CD4-positive, alpha-beta T cell (primary cell): Measurements from ENCODE around the gene AFAP1. TPM values are rescaled to one million over a fixed set of nuclear protein-coding genes. Genes with fewer than 3 reads are reported as not detected.

Experiments used
- ATAC-seq: fragments of 200-7000 bp; cut with Tn5 transposase; one replicate; pipeline ENCODE4 v1.10.0; 2022; ENCODE audit warnings: mild to moderate bottlenecking; ENCODE audit not compliant: poor library complexity
- CTCF ChIA-PET: fragments of 350-600 bp; sonication (Branson Sonifier 250); formaldehyde crosslinking; loops from one replicate; lab custom pipeline; 2021; ENCODE audit warnings: antibody characterized with exemption, inconsistent platforms; lab: Charles Lee
- POLR2A ChIA-PET: fragments of 350-600 bp; sonication (Branson Sonifier 250); formaldehyde crosslinking; loops from one replicate; lab custom pipeline; 2021; ENCODE audit warnings: antibody characterized with exemption, inconsistent platforms; lab: Charles Lee
- DNase-seq, 14 experiments: peaks; one replicate each; pipeline ENCODE4 v3.0.0-alpha.2; 2013 to 2020; ENCODE audit warnings: mixed read lengths in 2 of 14
- H3K27ac ChIP-seq, 2 donors: one replicate each; pipeline versions ENCODE4 v1.5.1 to v1.7.0; 2013; ENCODE audit warnings: low read length in 2 of 2, low read depth in 1 of 2, mild to moderate bottlenecking in 1 of 2
- H3K27me3 ChIP-seq, 2 experiments: 1 replicate in 1 of 2; 2 replicates in 1 of 2; pipeline versions ENCODE4 v1.6.1 to v1.7.0; 2013; ENCODE audit warnings: low read length in 2 of 2, control low read depth in 1 of 2, mild to moderate bottlenecking in 1 of 2, moderate library complexity in 1 of 2; ENCODE audit not compliant: insufficient read depth in 2 of 2, control insufficient read depth in 1 of 2
- H3K36me3 ChIP-seq: one replicate; pipeline ENCODE4 v1.6.1; 2013; ENCODE audit warnings: low read length, control low read depth; ENCODE audit not compliant: insufficient read depth
- H3K4me1 ChIP-seq: one replicate; pipeline ENCODE4 v1.6.1; 2013; ENCODE audit warnings: low read length, control low read depth; ENCODE audit not compliant: insufficient read depth
- H3K4me3 ChIP-seq: one replicate; pipeline ENCODE4 v1.5.1; 2013; ENCODE audit warnings: mild to moderate bottlenecking, low read length, moderate library complexity
- H3K9me3 ChIP-seq, 2 experiments: 1 replicate in 1 of 2; 2 replicates in 1 of 2; pipeline versions ENCODE4 v1.6.1 to v1.7.0; 2013; ENCODE audit warnings: low read length in 2 of 2, mild to moderate bottlenecking in 2 of 2, control low read depth in 1 of 2, moderate library complexity in 1 of 2; ENCODE audit not compliant: control insufficient read depth in 1 of 2, insufficient read depth in 1 of 2
- H3K27ac Mint-ChIP-seq: one replicate; pipeline ENCODE4 v1.8.0; 2020; ENCODE audit warnings: mixed read lengths
- H3K27me3 Mint-ChIP-seq: one replicate; pipeline ENCODE4 v1.8.0; 2021; ENCODE audit warnings: mixed read lengths
- H3K36me3 Mint-ChIP-seq: one replicate; pipeline ENCODE4 v1.8.0; 2021; ENCODE audit warnings: low read depth, mixed read lengths
- H3K4me1 Mint-ChIP-seq: one replicate; pipeline ENCODE4 v1.8.0; 2021; ENCODE audit warnings: low read depth, mixed read lengths
- H3K4me3 Mint-ChIP-seq: one replicate; pipeline ENCODE4 v1.8.0; 2020; ENCODE audit warnings: mild to moderate bottlenecking, mixed read lengths
- H3K9me3 Mint-ChIP-seq: one replicate; pipeline ENCODE4 v1.8.0; 2020; ENCODE audit warnings: mixed read lengths
- CTCF ChIP-seq: fragments of 200-600 bp; IDR thresholded peaks from one replicate; pipeline ENCODE4 v1.8.0; 2022; ENCODE audit warnings: antibody characterized with exemption, mild to moderate bottlenecking
- intact Hi-C, 2 experiments: fragments of 100-400 bp; cut with DNase I in 1 of 2; cut with micrococcal nuclease in 1 of 2; formaldehyde crosslinking; loops; one replicate each; pipeline versions ENCODE4 v1.15.1 to v1.9.0; 2023 to 2025; cut with DNase I, micrococcal nuclease
- total RNA-seq, 174 experiments: library from RNA in 2 of 174; stranded (reverse) in 2 of 174; gene quantifications; one replicate each; pipeline ENCODE4 v1.2.3 and lab custom pipeline; 2021 to 2026

AFAP1 gene
- total RNA-seq, 2 experiments from 2014 or later, result 9.8 to 10.9 TPM

GRCh38 chr4:7764466-7764865 is 175.2 kb downstream of the AFAP1 start:
- H3K9me3 Mint-ChIP-seq, result no peaks in the 10 kb centered on the region
- Histone ChIP-seq H3K4me3 (no peak overlapping the region), H3K4me1 (peaks cover 16% of the 10 kb centered on the region), H3K9me3 (no peaks in the 10 kb centered on the region), H3K36me3 (peaks cover 9% of the 10 kb centered on the region), H3K27ac (no peak overlapping the region), H3K27me3 (no peaks in the 10 kb centered on the region)
- peaks cover 16% of the 10 kb centered on the region for H3K4me1 Mint-ChIP-seq
- no peak overlapping the region for H3K27ac Mint-ChIP-seq
- H3K27me3 Mint-ChIP-seq, result no peaks in the 10 kb centered on the region
- peaks cover 25% of the 10 kb centered on the region for H3K36me3 Mint-ChIP-seq
- no peak for TF ChIP-seq CTCF
- ATAC-seq, result no peak
- CTCF ChIA-PET, result no interaction called here
- DNase-seq, result no peak
- POLR2A ChIA-PET, result no interaction called here
- intact Hi-C loops, result no loop called here
- H3K4me3 Mint-ChIP-seq, result no peak overlapping the region

GRCh38 chr4:7763788-7764187 is 175.9 kb downstream of the AFAP1 start:
- Mint-ChIP-seq H3K4me1 (peaks cover 21% of the 10 kb centered on the region), H3K27ac (no peak overlapping the region), H3K9me3 (no peaks in the 10 kb centered on the region), H3K36me3 (peaks cover 29% of the 10 kb centered on the region), H3K4me3 (no peak overlapping the region), H3K27me3 (no peaks in the 10 kb centered on the region)
- ATAC-seq, result no peak
- ChIA-PET CTCF (no interaction called here), POLR2A (no interaction called here)
- TF ChIP-seq CTCF, result no peak
- Histone ChIP-seq H3K4me1 (peaks cover 16% of the 10 kb centered on the region), H3K36me3 (peaks cover 6% of the 10 kb centered on the region), H3K27ac (no peak overlapping the region), H3K4me3 (no peak overlapping the region), H3K27me3 (no peaks in the 10 kb centered on the region), H3K9me3 (no peaks in the 10 kb centered on the region)
- no peak for DNase-seq
- intact Hi-C loops, result no loop called here

DNA sequence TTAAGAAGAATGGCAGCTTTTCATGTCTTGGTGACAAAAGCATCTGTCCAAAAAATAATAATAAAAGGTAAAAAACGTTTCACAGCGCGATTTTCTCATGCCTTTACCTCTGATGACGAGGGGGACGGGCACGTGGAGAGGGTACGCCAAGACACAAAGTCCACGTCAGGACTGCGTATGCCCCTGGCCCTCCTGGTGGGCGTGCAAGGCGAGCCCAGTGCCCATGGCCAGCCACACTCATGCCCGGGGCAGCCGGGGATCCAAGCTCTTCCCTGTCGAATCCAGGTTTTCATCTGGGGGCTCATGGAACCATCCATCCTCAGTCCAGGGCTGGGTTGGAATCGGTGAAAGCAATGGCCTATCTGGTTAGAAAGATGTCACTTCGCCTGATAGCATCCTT is 176.6 kb downstream of the AFAP1 start:
- Mint-ChIP-seq H3K27ac (no peak overlapping the region), H3K4me3 (no peak overlapping the region), H3K4me1 (peaks cover 27% of the 10 kb centered on the region), H3K9me3 (no peaks in the 10 kb centered on the region), H3K27me3 (no peaks in the 10 kb centered on the region), H3K36me3 (peaks cover 28% of the 10 kb centered on the region)
- DNase-seq (no peak), ATAC-seq (no peak)
- intact Hi-C loops, result no loop called here
- H3K27me3 ChIP-seq, result no peaks in the 10 kb centered on the region
- ChIA-PET POLR2A (no interaction called here), CTCF (no interaction called here)
- H3K4me3 ChIP-seq, result no peak overlapping the region
- peaks cover 22% of the 10 kb centered on the region for H3K4me1 ChIP-seq
- H3K9me3 ChIP-seq, result no peaks in the 10 kb centered on the region
- no peak for TF ChIP-seq CTCF
- no peak overlapping the region for H3K27ac ChIP-seq
- H3K36me3 ChIP-seq, result peaks cover 6% of the 10 kb centered on the region
